Astrocyte (in vitro differentiated cells and primary cell): Measurements from ENCODE around the gene CWC22. TPM values are rescaled to one million over a fixed set of nuclear protein-coding genes. Genes with fewer than 3 reads are reported as not detected.

Experiments used
- DNase-seq: peaks from one replicate; pipeline ENCODE4 v3.0.0-alpha.2; 2010; ENCODE audit warnings: low read depth
- FAIRE-seq: peaks from 2 replicates; lab custom pipeline; 2011; peaks lifted over from hg19 to GRCh38; lab: Jason Lieb, UNC
- H2AFZ ChIP-seq: 2 replicates; pipeline ENCODE4 v1.6.0; 2012; ENCODE audit warnings: low read depth, low read length, inconsistent platforms
- H3K27ac ChIP-seq: 2 replicates; pipeline ENCODE4 v1.5.1; 2011; ENCODE audit warnings: low read depth, low read length, inconsistent platforms
- H3K27me3 ChIP-seq: 2 replicates; pipeline ENCODE4 v1.6.0; 2011; ENCODE audit warnings: low read length, inconsistent platforms; ENCODE audit not compliant: insufficient read depth
- H3K36me3 ChIP-seq: 2 replicates; pipeline ENCODE4 v1.5.1; 2011; ENCODE audit warnings: low read length, inconsistent platforms; ENCODE audit not compliant: insufficient read depth
- H3K4me1 ChIP-seq: 2 replicates; pipeline ENCODE4 v1.5.1; 2011; ENCODE audit warnings: low read length, inconsistent platforms; ENCODE audit not compliant: insufficient read depth
- H3K4me2 ChIP-seq: 2 replicates; pipeline ENCODE4 v1.6.0; 2012; ENCODE audit warnings: low read length, inconsistent platforms
- H3K4me3 ChIP-seq: 2 replicates; pipeline ENCODE4 v1.5.1; 2011; ENCODE audit warnings: low read depth, mild to moderate bottlenecking, low read length, inconsistent platforms; ENCODE audit not compliant: insufficient read depth
- H3K79me2 ChIP-seq: 2 replicates; pipeline ENCODE4 v1.6.0; 2012; ENCODE audit warnings: mild to moderate bottlenecking, low read length, inconsistent platforms; ENCODE audit not compliant: insufficient read depth
- H3K9ac ChIP-seq: 2 replicates; pipeline ENCODE4 v1.6.0; 2012; ENCODE audit warnings: mild to moderate bottlenecking, low read length, inconsistent platforms
- H3K9me3 ChIP-seq: 2 replicates; pipeline ENCODE4 v1.5.1; 2012; ENCODE audit warnings: low read depth, mild to moderate bottlenecking, low read length, inconsistent platforms; ENCODE audit not compliant: insufficient read depth
- H4K20me1 ChIP-seq: 2 replicates; pipeline ENCODE4 v1.6.0; 2012; ENCODE audit warnings: low read length, inconsistent platforms; ENCODE audit not compliant: insufficient read depth
- H3K27ac Mint-ChIP-seq: one replicate; pipeline ENCODE4 v1.8.0; 2021; ENCODE audit warnings: mild to moderate bottlenecking, mixed read lengths; ENCODE audit not compliant: unreplicated experiment
- H3K27me3 Mint-ChIP-seq: one replicate; pipeline ENCODE4 v1.8.0; 2021; ENCODE audit warnings: low read depth, mixed read lengths; ENCODE audit not compliant: unreplicated experiment
- H3K36me3 Mint-ChIP-seq: one replicate; pipeline ENCODE4 v1.8.0; 2021; ENCODE audit warnings: low read depth, mixed read lengths; ENCODE audit not compliant: unreplicated experiment
- H3K4me1 Mint-ChIP-seq: one replicate; pipeline ENCODE4 v1.8.0; 2021; ENCODE audit warnings: low read depth, mixed read lengths; ENCODE audit not compliant: unreplicated experiment
- H3K4me3 Mint-ChIP-seq: one replicate; pipeline ENCODE4 v1.8.0; 2021; ENCODE audit warnings: mild to moderate bottlenecking, moderate library complexity, mixed read lengths; ENCODE audit not compliant: unreplicated experiment
- H3K9me3 Mint-ChIP-seq: one replicate; pipeline ENCODE4 v1.8.0; 2021; ENCODE audit warnings: mild to moderate bottlenecking, mixed read lengths; ENCODE audit not compliant: unreplicated experiment
- EZH2 ChIP-seq: IDR thresholded peaks from 2 replicates; pipeline ENCODE4 v1.6.1; 2012; ENCODE audit warnings: mild to moderate bottlenecking, low read length, inconsistent platforms; ENCODE audit not compliant: insufficient read depth
- total RNA-seq: library from RNA; stranded (reverse); gene quantifications from 2 replicates; pipeline ENCODE4 v1.2.1, GENCODE V29; 2021
- TF ChIP-seq, protein P1 (sequence below): IDR thresholded peaks from 2 replicates; pipeline ENCODE4 v1.5.1; 2011; ENCODE audit warnings: low read depth, mild to moderate bottlenecking, inconsistent platforms, low read length, moderate library complexity; ENCODE audit not compliant: insufficient read depth

Gene CWC22
- total RNA-seq, 1 donor from 2014 or later: 13.5 TPM

DNA sequence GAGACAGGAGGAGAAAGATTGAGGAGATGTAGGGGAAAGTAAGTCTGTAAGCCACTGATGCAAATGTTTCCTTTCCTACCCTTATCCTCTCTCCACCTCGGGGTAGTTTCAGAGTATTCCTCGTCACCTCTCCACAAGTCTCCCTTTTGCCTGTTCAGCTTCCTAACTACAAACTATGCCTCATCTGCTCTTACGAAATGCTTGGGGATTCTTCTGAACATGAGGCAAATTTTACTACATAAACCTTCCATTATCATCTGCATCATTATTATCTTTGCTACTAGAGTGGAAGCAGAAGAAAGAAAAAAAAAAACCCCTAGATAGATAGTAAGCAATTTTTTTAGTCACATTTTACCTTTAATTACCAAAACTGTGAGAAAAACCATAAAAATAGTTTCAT, 43.1 kb upstream of the CWC22 start:
- Histone ChIP-seq H2AFZ (no peak overlapping the region), H3K27me3 (peaks cover 8% of the 10 kb centered on the region), H3K27ac (no peak overlapping the region), H3K9me3 (no peaks in the 10 kb centered on the region), H3K4me2 (no peak overlapping the region), H4K20me1 (no peaks in the 10 kb centered on the region), H3K36me3 (no peaks in the 10 kb centered on the region), H3K4me3 (no peak overlapping the region), H3K9ac (no peak overlapping the region), H3K4me1 (peaks cover 5% of the 10 kb centered on the region), H3K79me2 (no peaks in the 10 kb centered on the region)
- no peak overlapping the region for H3K27ac Mint-ChIP-seq
- FAIRE-seq (peak; percentile 20), DNase-seq (no peak)
- peaks cover 4% of the 10 kb centered on the region for H3K9me3 Mint-ChIP-seq
- no peak overlapping the region for H3K4me3 Mint-ChIP-seq
- H3K36me3 Mint-ChIP-seq: no peaks in the 10 kb centered on the region
- no peaks in the 10 kb centered on the region for H3K27me3 Mint-ChIP-seq
- H3K4me1 Mint-ChIP-seq: no peaks in the 10 kb centered on the region
- TF ChIP-seq, protein P1, sequence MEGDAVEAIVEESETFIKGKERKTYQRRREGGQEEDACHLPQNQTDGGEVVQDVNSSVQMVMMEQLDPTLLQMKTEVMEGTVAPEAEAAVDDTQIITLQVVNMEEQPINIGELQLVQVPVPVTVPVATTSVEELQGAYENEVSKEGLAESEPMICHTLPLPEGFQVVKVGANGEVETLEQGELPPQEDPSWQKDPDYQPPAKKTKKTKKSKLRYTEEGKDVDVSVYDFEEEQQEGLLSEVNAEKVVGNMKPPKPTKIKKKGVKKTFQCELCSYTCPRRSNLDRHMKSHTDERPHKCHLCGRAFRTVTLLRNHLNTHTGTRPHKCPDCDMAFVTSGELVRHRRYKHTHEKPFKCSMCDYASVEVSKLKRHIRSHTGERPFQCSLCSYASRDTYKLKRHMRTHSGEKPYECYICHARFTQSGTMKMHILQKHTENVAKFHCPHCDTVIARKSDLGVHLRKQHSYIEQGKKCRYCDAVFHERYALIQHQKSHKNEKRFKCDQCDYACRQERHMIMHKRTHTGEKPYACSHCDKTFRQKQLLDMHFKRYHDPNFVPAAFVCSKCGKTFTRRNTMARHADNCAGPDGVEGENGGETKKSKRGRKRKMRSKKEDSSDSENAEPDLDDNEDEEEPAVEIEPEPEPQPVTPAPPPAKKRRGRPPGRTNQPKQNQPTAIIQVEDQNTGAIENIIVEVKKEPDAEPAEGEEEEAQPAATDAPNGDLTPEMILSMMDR: no peak
- no peak for TF ChIP-seq EZH2

DNA sequence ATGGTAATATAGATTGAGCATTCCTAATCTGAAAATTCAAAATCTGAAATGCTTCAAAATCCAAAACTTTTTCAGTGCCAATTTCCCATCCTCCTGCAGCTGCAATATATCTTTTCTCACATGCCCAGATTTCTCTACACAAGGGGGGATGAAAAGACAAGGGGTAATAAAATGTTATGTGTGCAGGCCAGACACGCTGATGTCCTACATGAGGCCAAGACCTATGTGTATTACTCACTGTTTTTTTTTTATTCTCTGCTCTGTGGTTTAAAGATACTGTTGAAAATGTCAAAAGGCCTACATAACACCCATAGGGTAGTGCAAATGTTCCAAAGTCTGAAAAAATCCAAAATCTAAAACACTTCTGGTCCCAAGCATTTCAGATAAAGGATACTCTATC, 41.2 kb upstream of the CWC22 start:
- H3K4me1 Mint-ChIP-seq: no peaks in the 10 kb centered on the region
- no peaks in the 10 kb centered on the region for H3K36me3 ChIP-seq

DNA sequence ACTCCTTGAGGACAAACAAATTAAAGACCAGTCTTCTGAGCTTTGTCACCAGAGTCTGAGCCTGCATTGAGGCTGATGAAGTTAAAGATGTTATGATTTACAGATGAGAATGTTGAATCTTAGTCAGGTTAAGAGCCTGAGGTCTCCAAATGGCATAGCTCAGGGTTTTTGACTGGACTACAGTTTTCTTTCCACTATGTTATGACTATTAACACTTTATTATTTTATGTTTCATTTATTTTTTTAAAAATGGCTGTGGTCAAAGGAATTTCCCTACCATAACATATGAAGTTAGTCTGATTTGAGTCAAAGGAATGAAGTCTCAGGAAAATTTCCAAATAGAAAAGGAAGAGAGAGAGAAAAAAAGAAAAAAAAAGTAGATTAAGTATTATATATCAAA, 39.7 kb upstream of the CWC22 start:
- H3K4me2 ChIP-seq: no peak overlapping the region
- no peaks in the 10 kb centered on the region for H3K9me3 ChIP-seq

More for the DNA sequence above, 41.2 kb upstream of the CWC22 start:
- no peak overlapping the region for H3K9ac ChIP-seq
- no peaks in the 10 kb centered on the region for H3K9me3 ChIP-seq
- peaks cover 5% of the 10 kb centered on the region for H3K4me1 ChIP-seq
- H3K4me2 ChIP-seq: no peak overlapping the region
- Mint-ChIP-seq H3K36me3 (no peaks in the 10 kb centered on the region), H3K27ac (no peak overlapping the region), H3K27me3 (no peaks in the 10 kb centered on the region), H3K9me3 (no peaks in the 10 kb centered on the region), H3K4me3 (no peak overlapping the region)
- H3K27me3 ChIP-seq: peaks cover 8% of the 10 kb centered on the region
- H4K20me1 ChIP-seq: no peaks in the 10 kb centered on the region
- H3K4me3 ChIP-seq: no peak overlapping the region
- TF ChIP-seq, protein P1: no peak
- no peak for TF ChIP-seq EZH2
- no peak overlapping the region for H2AFZ ChIP-seq
- peak; percentile 25 for DNase-seq
- no peak for FAIRE-seq
- H3K79me2 ChIP-seq: no peaks in the 10 kb centered on the region
- H3K27ac ChIP-seq: no peak overlapping the region

More for the DNA sequence above, 39.7 kb upstream of the CWC22 start:
- H3K36me3 Mint-ChIP-seq: no peaks in the 10 kb centered on the region
- no peaks in the 10 kb centered on the region for H3K27me3 Mint-ChIP-seq
- Histone ChIP-seq H3K9ac (no peak overlapping the region), H3K4me3 (no peak overlapping the region), H3K36me3 (no peaks in the 10 kb centered on the region), H2AFZ (no peak overlapping the region), H3K4me1 (peaks cover 5% of the 10 kb centered on the region), H3K79me2 (no peaks in the 10 kb centered on the region), H3K27me3 (peaks cover 14% of the 10 kb centered on the region), H4K20me1 (no peaks in the 10 kb centered on the region), H3K27ac (no peak overlapping the region)
- TF ChIP-seq, protein P1: no peak
- TF ChIP-seq EZH2: no peak
- no peak overlapping the region for H3K4me3 Mint-ChIP-seq
- no peaks in the 10 kb centered on the region for H3K9me3 Mint-ChIP-seq
- H3K4me1 Mint-ChIP-seq: no peaks in the 10 kb centered on the region
- no peak overlapping the region for H3K27ac Mint-ChIP-seq
- FAIRE-seq: no peak
- peak; percentile 47 for DNase-seq
